Stimulated activated CD8-positive, alpha-beta memory T cell treated with anti-CD3 and anti-CD28 coated beads, Interleukin-7, amount 100 ng/mL, for 1 hour (primary cell): ENCODE measurements around the gene RPS18.
"Not testable (repeated sequence)": the region's sequence is repeated elsewhere in the genome, so short reads cannot be mapped to it uniquely, and the experiment has no call there.

Experiments used
- DNase-seq, 2 donors: peaks; one replicate each; pipeline ENCODE4 v3.0.0-alpha.2; 2020; ENCODE audit warnings: low read depth in 2 of 2

Gene RPS18

DNA sequence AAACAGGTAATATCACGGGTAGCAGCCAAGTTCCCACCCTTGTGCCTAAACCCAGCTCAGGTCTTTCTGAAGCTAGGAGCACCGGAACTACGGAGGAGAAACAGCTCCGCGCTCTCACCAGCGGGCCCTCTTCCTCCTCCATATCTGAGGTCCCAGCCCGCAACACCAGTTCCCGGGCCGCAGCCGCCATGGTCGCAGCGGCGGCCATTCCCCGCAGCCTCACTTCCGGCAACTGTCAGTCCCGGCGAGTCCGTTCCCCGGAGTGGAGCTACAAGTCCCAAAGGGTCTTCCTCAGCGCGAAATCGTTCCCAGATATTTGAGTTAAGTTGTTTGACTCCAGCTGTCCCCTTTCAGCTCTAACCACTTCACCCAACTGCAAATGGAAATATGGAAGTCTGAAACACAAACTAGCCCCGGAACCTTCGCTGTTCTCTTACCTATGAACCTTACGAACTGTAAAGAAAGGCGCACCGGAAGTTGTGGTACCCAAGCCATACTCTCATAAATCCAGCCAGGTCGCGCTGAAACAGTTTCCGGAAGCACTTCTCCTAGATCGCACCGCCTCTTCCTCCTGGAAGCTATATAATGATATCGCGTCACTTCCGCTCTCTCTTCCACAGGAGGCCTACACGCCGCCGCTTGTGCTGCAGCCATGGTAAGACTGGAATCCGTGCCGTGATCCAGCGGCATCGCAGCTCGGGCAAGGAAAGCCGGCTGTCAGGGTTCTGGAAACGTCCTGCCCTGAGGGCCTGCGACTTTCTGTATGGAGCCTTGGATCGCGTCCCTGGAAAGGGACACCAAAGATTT, at the start of gene RPS18, which contains the start of gene VPS52:
Gene RPS18 (plus strand): TSS at position 608 of the 807 bp plus-strand sequence. CDS start 45 bp downstream, at position 653.
Gene VPS52 (minus strand): TSS at position 409 of the 807 bp plus-strand sequence. CDS start 201 bp downstream, at position 208.
- DNase-seq = peak; percentile 74 to 82

DNA sequence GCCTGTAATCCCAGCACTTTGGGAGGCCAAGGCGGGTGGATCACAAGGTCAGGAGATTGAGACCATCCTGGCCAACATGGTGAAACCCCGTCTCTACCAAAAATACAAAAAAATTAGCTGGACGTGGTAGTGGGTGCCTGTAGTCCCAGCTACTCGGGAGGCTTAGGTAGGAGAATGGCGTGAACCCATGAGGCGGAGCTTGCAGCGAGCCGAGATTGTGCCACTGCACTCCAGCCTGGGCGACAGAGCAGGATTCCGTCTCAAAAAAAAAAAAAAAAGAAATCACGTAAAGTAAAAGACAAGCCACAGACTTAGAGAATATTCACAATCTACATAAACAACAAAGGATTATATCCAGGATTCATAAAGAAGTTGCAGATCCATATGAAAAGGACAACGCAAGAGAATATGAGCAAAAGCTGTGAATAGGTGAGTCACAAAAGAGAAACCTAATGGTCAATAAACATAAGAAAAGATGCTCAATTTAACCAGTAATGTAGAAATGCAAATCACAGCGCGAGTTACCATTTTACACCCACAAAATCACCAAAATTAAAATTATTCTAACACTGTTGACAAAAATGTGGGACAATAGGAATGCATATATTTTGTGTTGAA, 45.3 kb upstream of the RPS18 start:
- DNase-seq = not testable (repeated sequence)

DNA sequence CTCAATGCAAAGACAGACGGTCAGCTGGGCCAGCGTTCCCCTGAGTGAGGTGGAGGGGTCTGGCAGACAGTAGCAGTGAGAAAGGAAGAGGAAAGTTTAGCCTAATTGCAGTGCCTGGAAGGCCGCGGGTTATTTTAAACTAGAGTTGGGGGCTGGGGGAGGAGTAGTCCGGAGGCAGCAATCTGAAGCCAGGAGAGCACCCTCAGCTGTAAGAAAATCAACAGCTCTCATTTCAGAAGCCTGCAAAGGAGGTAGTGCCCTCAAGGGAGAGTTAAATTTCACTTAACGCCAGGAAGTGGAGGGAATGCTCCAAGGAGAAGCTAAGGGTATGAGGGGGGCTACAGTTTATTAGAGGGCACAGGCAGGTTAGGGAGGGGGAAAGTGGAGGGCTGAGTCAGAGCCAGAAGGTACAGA, 36.6 kb upstream of the RPS18 start:
- DNase-seq = no peak

DNA sequence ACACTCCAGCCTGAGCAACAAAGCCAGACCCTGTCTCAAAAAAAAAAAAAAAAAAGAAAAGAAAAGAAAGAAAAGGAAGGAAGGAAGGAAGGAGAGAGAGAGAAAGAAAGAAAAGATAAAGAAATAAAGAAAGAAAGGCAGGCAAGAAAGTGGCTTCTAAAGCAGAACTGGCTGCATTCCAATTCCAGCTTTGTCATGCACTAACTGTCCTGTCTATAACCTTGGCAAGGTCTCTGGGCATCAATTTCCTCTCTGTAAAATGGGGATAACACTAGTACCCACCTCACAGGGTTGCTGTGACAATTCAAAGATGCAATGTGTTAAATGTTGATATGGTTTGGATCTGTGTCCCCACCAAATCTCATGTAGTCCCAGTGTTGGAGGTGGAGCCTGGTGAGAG, 35.5 kb upstream of the RPS18 start:
- no peak for DNase-seq

DNA sequence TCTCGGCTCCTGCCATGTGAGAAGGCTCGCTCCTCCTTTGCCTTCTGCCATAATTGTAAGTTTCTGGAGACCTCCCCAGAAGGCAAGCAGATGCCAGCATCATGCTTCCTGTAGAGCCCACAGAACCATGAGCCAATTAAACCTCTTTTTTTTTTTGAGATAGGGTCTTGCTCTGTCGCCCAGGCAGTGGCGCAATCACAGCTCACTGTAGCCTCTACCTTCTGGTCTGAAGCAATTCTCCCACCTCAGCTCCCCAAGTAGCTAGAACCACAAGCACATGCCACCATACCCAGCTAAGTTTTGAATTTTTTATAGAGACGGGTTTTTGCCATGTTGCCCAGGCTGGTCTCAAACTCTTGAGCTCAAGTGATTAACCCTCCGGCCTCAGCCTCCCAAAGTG, 35.0 kb upstream of the RPS18 start:
- no peak for DNase-seq

DNA sequence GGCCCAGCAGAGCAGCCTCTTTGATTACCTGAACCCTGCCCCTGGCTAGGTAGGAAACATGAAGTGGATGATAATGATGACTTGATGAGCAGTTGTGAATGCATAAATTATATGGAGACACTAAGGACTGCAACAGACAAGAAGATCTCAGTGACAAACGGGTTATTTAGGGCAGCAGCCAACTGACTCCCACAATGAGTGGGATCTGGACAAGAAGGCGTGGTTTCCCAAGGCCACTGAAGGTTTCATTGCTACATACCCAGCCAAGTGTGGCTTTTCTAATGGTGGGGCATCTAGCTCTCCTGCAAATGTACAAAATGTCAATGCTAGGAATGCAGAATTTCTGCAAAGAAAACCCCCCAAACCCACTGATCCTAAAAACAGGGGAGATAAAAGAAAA, 34.1 kb upstream of the RPS18 start:
- no peak for DNase-seq

DNA sequence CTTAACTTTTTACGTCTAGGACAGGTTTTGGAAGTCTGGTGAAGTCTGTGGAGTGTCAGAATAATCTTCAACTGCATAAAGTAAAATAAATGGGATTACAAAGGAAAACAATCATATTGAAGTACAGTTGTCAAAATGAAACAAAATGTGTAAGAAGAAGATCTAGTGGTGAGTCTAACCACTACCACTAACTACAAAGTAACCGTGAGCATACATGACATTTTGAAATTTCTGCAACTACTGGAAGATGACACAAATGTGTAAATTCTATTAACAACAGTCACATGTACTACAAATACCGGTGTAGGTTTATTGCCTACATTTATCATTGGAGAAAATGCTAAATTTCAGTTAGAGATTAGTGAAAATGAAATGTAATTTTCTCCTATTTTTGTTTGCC, 29.9 kb upstream of the RPS18 start:
- DNase-seq = no peak

DNA sequence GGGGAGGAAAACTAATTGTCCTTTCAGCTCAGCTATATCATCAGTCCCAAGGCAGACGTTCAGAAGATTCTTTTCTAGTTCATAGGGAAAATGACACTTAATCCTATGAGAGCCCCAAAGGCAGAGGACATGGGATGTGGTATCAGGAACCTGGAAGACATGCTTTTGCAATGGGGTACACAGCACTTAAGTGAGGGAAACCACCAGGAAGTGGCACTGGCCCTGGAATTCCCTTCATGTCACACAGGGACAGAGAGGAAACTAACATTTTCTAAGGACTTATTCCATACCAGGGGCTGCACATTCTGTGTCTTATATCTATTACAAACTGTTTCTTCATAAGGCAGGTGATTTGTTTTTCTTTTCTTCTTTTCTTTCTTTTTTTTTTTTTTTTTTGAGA, 28.4 kb upstream of the RPS18 start:
- no peak for DNase-seq

DNA sequence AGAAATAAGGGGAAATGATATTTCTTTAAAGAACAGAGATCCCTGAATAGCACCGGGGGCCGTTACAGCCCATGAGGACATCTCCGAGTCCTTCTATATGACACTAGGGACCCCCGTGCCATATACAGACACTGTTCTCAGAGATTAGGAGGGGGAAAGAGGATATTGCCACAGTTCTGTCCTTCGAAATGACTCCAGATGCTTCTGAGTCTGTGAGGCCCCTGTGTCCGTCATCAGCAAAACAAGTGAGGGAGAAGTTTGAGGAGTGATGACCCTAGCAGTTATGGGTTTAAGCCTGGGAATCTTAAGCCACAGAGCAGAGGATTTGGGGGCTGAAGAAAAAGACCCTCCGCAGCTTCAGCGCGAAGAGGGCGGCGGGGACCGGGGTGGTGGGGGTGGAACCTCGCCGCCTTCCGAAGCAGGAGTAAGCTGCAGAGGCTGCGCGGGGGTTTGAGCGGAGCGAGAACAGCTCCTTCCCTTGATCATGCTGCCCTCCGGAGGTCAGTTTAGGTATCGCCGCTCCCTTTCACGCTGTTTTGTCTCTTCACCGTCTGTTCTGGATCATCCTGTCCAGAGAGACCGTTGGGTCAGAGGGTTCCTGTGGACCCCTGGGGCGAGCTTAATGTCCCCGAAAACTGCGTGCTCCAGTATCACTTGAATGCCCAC, 23.8 kb upstream of the RPS18 start:
- peak; percentile 86 to 91 for DNase-seq

DNA sequence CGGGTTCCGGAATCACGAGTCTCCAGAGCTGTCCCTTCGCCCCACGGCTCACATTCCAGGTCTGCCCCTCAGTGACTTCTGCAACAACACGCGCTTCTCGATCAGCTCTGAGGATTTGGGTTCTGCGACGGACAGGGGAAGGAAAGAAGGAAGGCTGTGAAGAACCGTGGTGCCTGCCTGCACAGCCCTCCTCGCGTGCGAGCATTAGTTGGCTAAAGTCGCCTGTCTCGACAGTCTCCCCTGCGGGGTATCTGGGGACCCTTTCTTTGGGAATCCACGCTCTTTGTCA, 23.3 kb upstream of the RPS18 start:
- DNase-seq = peak in 1 of 2 donors; percentile 9

DNA sequence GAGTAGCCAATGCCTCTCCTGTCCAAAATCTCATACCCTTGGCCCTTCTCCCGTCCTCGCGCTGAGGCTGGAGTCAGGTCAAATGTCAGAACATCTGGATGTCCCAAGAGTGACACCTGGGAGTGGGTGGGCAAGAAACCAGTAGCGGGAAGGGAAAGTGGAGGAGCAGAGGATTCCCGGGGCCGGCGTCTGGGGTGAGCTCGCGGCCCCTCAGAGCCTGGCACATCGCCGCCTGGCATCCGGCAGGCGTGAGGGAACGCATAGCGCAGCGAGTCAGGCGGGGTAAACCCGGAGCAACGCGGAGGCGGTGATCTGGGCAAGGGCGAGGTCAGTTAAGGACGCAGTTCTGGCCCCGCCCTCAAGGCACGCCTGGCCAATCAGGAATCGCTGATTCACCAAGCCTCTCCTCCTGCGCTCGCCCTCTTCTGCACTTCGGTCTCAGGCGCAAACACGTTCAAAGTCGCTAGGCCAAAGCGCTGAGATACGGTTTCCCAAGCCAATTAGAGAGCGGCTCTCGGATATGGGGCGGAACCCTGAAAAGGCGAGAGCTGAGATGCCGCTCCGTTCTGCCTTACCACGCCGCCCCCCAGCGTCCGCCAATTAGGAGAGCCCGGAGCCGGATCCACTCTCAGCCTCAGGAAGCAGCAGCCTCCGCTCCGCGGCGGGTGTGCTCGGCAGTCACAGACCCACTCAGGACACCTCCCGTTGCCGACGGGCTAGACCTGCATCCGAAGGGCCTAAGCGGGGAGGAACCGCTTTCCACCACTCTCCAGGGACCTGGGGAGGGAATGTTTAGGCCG, 22.7 kb upstream of the RPS18 start:
- DNase-seq = peak; percentile 85 to 90

DNA sequence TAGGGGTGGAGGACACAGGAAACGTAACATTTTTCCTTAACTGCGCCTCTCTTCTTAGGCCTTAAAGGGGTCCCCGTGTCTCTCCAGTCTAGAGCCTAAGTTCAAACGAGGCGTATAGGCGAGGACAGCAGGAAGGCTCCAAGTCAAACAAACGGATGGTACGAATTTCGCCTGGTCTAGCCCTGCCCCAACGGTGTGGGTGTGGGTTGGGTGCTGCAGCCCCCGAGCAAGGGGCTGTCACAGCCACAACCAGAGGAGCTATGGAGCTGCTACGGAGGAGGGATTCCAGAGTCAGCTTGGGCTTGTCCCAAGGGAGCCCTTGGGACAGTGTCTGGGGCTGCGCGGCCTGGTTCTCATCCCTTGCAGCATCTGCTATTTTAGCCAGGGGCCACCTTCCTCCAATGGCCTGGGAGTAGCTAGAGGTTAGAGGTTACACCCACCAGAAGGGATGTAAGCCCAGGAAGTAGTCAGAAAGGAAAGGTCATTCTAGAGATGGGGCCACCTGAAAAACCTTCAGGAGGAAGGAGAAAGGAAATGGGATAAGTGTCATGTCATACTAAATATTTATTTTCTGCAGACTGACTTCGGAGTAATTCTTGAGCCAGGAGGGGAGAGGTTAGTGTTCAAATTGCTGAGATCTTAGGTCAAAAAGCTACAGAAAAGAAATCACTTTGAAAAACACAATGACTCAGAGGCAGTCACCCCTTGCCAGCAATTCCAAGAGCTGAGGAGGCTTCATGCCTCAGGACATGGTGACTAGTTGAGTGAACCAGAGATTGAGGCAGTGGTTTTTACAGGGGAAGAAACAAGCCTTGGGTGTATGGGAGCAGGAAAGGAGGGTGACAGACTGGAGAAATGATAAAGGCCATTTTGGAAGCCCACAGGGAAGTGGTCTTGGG, 21.9 kb upstream of the RPS18 start:
- DNase-seq = no peak

DNA sequence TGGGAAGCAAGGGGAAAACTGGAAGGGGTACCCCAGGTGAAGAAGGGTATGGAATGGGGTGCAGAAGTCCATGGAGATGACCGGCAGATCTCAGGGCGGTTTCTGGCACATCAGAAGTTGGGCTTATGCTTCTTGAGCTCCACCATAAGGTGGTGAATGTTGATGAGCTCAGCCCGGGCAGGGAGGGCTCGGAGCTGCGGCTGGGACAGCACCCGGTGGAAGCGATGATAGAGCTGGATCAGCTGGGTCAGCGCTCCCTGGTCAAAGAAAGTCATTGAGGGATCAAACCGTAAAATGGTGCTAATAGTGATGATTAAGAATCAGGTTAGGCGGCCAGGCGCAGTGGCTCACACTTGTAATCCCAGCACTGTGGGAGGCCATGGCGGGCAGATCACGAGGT, 21.1 kb upstream of the RPS18 start:
- no peak for DNase-seq

DNA sequence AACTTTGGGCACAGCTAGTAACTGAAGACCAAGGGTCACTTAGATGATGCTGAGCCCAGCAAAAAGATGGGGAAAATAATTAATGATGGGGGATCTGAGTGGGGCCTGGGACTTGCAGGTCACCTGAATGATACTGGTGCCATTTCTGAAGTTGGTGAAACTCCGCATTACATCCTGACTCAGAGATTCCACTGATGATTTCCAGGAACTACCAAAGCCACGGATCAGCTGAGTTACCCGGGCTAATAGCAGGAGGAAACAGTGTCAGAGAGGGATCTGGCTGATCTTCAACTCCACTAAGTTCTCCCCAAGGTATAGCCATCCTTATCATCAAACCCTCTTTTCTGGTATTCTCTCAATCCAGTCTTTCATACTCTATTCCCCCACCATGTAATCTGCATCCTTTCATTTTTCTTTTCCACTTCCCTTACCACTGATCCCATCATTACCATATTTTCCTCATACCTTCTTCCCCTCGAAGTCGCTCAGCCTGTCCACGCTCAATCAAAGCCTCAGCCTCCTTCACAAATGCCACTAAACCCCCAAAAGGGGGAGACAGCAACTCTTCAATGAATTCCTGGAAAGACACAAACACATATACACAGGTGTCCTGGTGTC, 20.4 kb upstream of the RPS18 start:
- DNase-seq = no peak

DNA sequence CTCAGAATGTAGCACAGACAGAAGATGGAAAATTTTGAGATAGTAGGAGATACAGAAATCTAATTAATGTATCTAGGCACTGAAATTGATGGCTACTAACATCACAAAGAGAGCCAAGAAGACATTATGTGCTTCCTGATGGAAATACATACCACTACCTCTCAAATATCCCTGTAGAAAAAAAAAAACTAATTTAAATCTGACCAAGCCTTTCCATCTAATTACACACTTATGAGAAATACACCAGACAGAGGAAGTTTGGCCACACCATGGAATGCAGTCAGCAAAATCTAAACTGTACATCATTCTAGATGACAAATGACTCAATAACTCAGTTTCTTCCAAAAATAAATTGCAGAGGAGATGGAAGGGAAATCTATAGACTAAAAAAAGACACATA, 19.1 kb upstream of the RPS18 start:
- DNase-seq = no peak

DNA sequence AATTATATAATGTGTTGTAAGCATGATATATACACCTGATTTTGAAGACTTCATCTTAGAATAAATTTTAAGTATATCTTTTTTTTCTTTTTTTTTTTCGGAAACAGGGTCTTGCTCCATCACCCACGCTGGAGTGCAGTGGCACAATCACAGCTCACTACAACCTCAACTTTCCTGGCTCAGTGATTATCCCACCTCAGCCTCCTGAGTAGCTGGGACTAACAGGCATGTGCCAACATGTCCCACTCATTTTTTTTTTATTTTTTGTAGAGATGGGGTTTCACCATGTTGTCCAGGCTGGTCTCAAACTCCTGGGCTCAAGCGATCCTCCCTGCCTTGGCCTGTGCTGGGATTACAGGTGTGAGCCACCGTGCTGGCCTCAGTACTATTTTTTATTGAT, 17.3 kb upstream of the RPS18 start:
- DNase-seq = no peak

DNA sequence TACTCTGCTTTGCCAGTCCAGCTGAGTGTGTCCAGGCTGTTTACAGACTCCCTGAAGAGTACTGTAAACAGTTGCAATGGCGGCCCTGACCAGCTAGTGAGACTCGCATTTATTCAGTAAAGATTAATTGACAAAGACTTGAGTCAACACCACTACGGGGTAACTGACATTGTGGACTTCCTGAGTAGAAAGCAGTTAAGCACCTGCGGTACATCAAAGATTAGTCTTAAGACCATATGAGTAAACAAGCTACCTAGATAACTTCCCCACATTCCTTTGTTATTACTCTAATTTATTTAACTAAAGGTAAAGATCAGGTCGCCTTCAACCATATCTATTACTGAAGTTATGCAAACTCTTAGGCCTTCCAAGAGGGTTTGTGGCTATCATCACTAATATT, 12.8 kb upstream of the RPS18 start:
- no peak for DNase-seq

DNA sequence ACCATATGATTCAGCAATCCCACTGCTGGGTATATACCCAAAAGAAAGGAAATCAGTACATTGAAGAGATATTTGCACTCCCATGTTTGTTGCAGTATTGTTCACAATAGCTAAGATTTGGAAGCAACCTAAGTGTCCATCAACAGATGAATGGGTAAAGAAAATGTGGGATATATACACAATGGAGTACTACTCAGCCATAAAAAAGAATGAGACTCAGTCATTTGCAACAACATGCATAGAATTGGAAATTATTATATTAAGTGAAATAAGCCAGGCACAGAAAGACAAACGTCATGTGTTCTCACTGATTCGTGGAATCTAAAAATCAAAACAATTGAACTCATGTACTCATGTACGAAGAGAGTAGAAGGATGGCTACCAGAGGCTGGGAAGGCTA, 9.4 kb upstream of the RPS18 start:
- not testable (repeated sequence) for DNase-seq

DNA sequence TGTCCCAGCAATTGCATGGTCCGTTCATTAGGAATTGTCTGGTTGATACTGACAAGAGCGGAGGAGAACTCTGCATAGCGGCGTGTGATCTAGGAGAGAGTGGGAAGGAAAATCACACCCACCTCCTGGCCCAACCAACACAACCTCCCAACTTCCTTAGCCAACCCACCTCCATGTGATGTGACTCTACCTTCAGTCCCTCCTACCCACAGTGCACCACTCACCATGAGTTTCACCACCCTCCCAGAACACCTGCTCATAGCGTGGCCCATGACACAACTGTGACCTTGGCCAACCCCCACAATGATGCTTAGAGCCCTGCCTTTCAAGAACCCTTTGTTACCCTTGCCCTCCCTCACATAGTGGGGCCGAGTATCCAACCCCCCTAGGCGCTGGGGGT, 7.9 kb upstream of the RPS18 start:
- no peak for DNase-seq

DNA sequence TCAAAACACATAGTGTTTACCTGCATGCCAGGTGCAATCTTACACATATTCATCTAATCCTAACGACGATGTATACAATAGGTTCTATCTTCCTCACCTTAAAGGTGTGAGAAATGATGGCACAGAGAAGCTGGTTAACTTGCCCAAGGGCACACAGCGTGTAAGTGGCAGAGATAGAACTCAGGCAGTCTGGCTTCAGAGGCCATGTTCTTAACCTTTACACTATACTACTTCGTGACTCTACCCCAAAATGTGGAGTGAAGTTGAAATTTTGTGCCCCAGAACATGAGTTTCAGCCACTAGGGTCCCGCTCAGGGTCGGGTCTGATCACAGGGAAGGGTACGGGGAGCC, 783 bp upstream of the RPS18 start:
- DNase-seq = no peak
